CD4-positive, alpha-beta T cell treated with Interleukin-6 for 4 hours (primary cell): ENCODE data around the gene MEIS2.

ENCODE experiments used
- DNase-seq: peaks from one replicate; pipeline ENCODE4 v3.0.0-alpha.2; 2020; ENCODE audit warnings: mixed read lengths

Gene MEIS2

GRCh38 chr15:37097144-37097919 lies 3.0 kb downstream of the MEIS2 start:
- no peak for DNase-seq

GRCh38 chr15:37096558-37097143 lies 3.7 kb downstream of the MEIS2 start:
- DNase-seq = no peak

DNA sequence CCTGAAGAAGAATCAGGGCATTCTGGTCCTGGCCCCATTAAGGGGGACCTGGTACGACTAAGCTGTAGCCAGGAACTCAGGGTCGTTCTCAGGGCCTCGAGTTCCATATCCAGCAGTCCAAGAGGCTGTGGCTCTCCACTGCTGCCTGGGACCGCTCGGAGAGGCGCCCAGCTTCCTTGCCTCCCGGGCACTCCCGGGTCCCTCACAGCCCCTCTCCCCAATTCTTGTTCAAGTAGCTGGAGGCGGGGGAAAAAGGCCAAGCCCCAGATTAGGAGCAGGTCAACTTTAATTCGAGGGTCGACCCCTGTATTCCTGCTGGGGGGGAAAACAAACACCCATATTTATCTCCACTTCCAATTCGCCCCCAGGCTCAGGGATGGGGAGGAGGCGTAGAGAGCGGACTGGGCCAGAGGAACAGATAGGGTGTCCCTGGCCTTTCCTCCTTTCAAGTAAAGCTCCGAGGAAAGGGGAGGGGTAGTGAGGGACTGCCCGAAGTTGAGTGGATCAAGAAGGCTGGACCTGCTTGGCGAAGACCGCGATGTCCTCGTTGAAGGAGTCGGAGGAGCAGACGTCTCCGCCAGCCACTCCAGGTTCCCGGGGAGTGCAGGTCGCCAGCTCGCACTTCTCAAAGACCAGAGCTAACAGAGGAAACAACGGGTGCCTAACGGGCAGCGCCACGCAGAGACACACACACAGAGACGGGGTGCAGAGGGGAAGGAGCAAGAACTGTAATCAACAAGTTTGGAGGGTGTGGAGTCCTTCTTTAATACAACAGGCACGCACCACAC lies 4.4 kb downstream of the MEIS2 start:
- no peak for DNase-seq

DNA sequence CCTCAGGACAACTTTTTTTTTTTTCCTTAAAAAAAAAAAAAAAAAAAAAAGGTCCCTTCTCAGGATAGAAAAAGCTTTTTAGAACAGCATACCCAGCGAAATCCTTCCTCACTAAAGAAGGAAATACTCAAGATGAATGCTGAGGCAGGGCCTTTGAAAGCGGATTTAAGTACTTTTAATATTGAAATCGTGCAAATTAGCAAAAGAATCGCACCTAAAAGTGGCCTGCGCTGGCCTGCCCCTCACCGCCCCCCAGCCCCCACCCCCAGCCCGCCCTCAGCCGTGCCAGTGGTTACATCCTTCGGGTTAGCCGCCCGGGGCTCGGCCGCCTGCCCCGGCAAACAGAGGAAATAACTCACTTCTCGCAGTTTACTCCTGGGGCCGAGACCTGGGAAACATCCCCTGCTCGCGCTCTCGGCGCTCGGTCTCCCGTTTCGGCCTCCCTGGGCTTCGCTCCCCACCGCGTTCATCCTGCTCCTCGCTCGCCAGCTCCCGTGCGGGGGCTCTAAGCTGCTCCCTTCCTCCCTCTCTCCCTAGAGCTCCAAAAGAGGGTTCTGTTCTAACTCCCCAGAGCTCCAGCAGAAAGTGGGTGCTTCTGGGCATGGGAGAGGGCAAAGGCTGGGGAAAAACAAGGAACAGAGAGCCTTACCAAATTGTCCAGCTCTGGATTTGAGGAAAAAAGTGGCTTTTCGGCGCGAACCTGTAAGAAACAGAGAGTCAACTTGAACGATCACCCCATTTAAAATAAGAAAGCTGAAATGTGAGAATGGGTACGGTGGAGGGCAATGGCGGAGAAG lies 5.2 kb downstream of the MEIS2 start:
- no peak for DNase-seq

GRCh38 chr15:37094333-37094914 lies 5.9 kb downstream of the MEIS2 start:
- no peak for DNase-seq

GRCh38 chr15:37093480-37094332 lies 6.6 kb downstream of the MEIS2 start:
- DNase-seq = no peak

DNA sequence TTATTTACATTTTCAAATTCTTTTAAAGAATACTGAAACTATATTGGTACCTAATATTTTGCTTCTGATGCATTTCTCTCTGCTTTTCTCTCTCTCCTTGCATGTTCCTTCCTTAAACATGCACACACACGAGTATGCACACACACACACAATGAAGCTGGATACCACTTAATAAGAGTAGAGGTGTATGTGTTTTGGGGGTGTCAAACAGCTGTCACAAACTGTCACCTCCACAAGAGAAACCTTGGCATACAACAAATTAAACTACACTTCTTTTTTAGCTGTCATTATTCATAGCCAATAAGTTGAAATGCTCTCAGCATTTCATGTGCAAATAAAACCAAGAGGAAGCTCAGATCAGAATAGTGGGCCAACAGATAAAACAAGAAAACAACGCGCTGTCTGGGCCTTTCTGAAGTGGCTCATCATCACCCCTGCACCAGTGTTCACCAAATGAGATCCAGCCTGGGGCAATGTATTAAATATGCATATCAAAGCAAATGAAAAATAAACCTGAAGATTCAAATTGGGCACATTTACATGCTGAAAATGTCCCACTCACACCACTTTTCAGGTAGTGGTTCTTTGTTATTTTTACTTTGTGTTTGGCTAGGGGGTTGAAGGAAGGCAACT lies 9.7 kb downstream of the MEIS2 start:
- no peak for DNase-seq

DNA sequence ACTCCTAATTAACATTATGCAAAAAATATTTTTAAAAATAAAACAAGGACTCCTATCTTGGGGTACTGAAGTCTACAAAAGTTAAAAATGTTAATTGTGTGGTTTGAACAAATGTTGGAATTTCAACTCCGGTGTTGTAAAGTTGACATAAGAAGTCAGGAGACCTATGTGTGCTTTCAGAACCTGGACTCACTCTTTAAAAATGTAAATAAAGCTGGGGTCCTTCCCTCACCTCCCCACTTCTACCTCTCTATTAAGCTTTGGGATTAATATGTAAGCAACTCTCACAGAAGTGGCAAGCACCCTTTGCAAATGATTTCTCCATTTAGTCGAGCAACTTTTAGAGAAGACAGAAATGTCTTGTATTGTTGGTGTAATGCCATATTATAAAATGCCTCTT lies 11.9 kb downstream of the MEIS2 start:
- no peak for DNase-seq

- no peak for DNase-seq
These were observed 13.2 kb downstream of the MEIS2 start for GRCh38 chr15:37087131-37087588.

DNA sequence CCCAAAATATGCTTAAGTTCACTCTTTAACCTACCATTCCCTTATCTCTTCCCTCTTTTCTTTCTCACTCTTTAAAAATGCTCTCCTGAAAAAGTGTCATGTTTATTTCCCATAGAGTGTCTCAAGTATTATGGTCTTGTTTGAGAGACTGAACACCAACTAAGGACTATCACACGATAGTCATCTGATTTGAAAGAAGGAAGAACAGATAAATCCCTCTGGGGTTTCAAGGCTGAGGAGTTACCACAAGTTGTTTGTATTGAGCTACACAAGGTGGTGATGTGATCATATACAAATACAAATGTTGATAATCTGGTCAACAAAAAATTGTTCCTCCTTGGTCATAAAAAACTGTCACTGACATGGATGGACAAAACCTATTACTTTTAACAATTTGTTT lies 13.8 kb downstream of the MEIS2 start:
- no peak for DNase-seq

DNA sequence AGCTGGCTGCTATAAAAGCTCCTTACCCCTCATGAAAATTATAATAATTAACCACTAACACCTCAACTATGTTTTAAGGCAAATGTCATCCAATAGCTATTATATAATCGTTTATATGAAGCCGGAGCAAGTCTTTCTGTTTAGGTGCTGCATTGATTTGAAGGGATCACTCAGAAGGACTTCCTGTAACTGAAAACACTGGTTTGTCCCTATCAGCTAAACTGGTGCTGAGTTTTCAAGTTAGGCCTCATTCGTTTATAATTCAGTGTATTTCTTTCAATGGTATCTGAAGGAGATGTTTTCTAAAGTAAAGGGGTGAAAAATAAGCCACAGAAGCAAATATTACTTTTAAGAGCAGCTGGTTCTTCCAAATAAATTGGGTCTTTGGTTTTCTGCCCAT lies 14.2 kb downstream of the MEIS2 start:
- DNase-seq = no peak

DNA sequence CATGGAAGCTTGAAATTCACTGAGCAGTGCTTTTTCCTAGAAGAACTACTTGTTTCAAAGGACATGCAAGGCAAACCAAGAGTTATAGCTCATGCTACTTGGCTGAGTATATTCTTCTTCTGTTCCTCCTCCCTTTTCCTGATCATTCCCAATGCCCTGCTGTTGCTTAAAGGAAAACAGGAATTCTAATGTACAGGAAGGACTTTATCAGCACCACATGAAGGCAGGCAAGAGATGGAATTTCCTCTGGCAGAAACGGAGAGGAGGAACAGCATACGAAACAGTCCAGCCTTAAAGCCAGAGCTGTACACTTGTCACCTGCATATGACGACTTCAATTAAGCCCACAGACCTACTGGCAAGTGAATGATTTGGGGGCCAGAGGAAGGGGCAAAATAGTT lies 15.7 kb downstream of the MEIS2 start:
- no peak for DNase-seq

- DNase-seq = no peak
These were observed 16.7 kb downstream of the MEIS2 start for GRCh38 chr15:37083610-37084009.

GRCh38 chr15:37081983-37082382 lies 18.4 kb downstream of the MEIS2 start:
- no peak for DNase-seq

GRCh38 chr15:37080261-37080921 lies 20.0 kb downstream of the MEIS2 start:
- DNase-seq = no peak

GRCh38 chr15:37079726-37080125 lies 20.6 kb downstream of the MEIS2 start:
- no peak for DNase-seq

DNA sequence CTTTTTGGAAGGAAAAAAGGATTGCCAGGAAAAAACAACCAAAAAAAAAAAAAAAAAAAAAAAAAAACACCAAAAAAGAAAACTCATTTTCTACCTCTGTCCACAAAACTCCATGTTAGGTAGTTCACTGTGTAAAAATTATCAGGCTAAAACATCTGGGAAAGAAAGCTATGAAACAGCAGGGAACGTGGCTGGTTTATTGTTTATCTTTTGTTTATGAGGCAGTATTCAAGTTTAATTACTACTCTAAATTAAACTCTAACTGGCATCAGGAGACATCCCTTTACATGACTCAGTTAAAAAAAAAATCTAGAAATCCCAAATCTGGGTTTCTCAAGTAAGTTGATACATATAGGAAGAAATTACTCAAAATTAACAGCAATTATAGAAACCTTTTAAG lies 21.8 kb downstream of the MEIS2 start:
- no peak for DNase-seq

GRCh38 chr15:37077623-37078351 lies 22.6 kb downstream of the MEIS2 start:
- DNase-seq = no peak

DNA sequence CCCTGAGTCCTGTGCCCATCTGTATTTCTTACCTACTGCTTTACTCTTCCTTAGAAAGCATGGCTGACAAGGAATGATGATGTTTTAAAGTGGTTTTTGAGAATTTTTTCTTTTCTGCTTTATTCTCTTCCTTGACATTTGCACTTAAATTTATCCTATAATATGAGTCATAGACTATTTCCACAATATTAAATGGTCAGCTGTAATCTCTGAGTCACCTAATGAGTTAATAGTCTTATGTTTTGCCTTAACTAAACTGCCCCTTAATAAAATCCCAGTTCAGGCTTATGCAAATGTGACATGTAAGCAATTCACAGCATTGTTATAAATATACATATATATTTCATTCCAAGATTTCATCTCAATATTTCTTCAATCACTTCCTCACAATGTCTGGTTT lies 23.8 kb downstream of the MEIS2 start:
- DNase-seq = no peak

DNA sequence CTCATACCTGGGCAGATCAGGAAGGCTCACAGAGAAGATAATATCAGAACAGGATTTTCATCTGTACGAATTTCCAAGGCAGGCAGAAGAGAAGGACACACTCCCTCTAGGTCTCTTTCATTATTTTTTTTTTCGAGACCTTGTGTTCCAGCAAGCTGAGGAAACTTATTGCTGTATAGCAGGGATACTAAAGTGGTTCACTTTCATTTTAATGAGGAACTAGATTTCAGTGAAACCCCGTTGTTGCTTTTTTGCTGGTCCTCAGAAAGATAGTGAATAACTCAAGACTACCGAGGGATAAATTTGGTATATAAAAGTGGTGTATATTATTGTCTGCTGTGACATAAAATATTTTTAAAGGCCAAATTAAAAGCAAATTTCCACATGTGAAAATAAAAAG lies 24.6 kb downstream of the MEIS2 start:
- DNase-seq = no peak
